ENCODE data around the gene GYPC.

Gene GYPC

GRCh38 chr2:126703311-126703710 lies 47.4 kb downstream of the GYPC start:
- no peaks in the 10 kb centered on the region for H3K9me3 ChIP-seq
- no peak overlapping the region for H3K4me3 ChIP-seq (ENCODE audit: low read depth, low read length)
- DNase-seq: no peak
- H3K36me3 ChIP-seq: no peaks in the 10 kb centered on the region
- TF ChIP-seq CTCF (IDR thresholded peaks at IDR 0.05; ENCODE audit: low read depth, low read length): no peak
- H3K27me3 ChIP-seq: no peaks in the 10 kb centered on the region
- no peaks in the 10 kb centered on the region for H3K4me1 ChIP-seq

- DNase-seq: no peak
- Histone ChIP-seq H3K4me1 (no peaks in the 10 kb centered on the region), H3K9me3 (no peaks in the 10 kb centered on the region), H3K4me3 (ENCODE audit: low read depth, low read length) (no peak overlapping the region), H3K27me3 (no peaks in the 10 kb centered on the region), H3K36me3 (no peaks in the 10 kb centered on the region)
- TF ChIP-seq CTCF (IDR thresholded peaks at IDR 0.05; ENCODE audit: low read depth, low read length): no peak
Measured at GRCh38 chr2:126704434-126705160, 48.6 kb downstream of the GYPC start.

GRCh38 chr2:126707191-126707590 lies 51.2 kb downstream of the GYPC start:
- TF ChIP-seq CTCF (IDR thresholded peaks at IDR 0.05; ENCODE audit: low read depth, low read length): no peak
- Histone ChIP-seq H3K4me3 (ENCODE audit: low read depth, low read length) (no peak overlapping the region), H3K4me1 (no peaks in the 10 kb centered on the region), H3K27me3 (no peaks in the 10 kb centered on the region), H3K36me3 (no peaks in the 10 kb centered on the region), H3K9me3 (no peaks in the 10 kb centered on the region)
- no peak for DNase-seq

GRCh38 chr2:126707941-126708340 lies 52.0 kb downstream of the GYPC start:
- H3K4me1 ChIP-seq: no peaks in the 10 kb centered on the region
- H3K27me3 ChIP-seq: no peaks in the 10 kb centered on the region
- DNase-seq: no peak
- no peaks in the 10 kb centered on the region for H3K36me3 ChIP-seq
- H3K4me3 ChIP-seq (ENCODE audit: low read depth, low read length): no peak overlapping the region
- no peaks in the 10 kb centered on the region for H3K9me3 ChIP-seq
- no peak for TF ChIP-seq CTCF (IDR thresholded peaks at IDR 0.05; ENCODE audit: low read depth, low read length)

- TF ChIP-seq CTCF (IDR thresholded peaks at IDR 0.05; ENCODE audit: low read depth, low read length): no peak
Measured at GRCh38 chr2:126714191-126714965, 58.4 kb downstream of the GYPC start.

GRCh38 chr2:126715111-126715510 lies 59.2 kb downstream of the GYPC start:
- no peak for DNase-seq
- H3K36me3 ChIP-seq: no peaks in the 10 kb centered on the region

More at GRCh38 chr2:126714191-126714965, 58.4 kb downstream of the GYPC start:
- no peaks in the 10 kb centered on the region for H3K9me3 ChIP-seq
- DNase-seq: no peak
- H3K27me3 ChIP-seq: no peaks in the 10 kb centered on the region
- no peaks in the 10 kb centered on the region for H3K4me1 ChIP-seq
- no peaks in the 10 kb centered on the region for H3K36me3 ChIP-seq
- no peak overlapping the region for H3K4me3 ChIP-seq (ENCODE audit: low read depth, low read length)

More at GRCh38 chr2:126715111-126715510, 59.2 kb downstream of the GYPC start:
- TF ChIP-seq CTCF (IDR thresholded peaks at IDR 0.05; ENCODE audit: low read depth, low read length): no peak
- no peaks in the 10 kb centered on the region for H3K27me3 ChIP-seq
- H3K4me1 ChIP-seq: no peaks in the 10 kb centered on the region
- H3K9me3 ChIP-seq: no peaks in the 10 kb centered on the region
- H3K4me3 ChIP-seq (ENCODE audit: low read depth, low read length): no peak overlapping the region

Data from BE2C (cell line).